HepG2 (cell line): ENCODE results near the gene MACROD2. TPM values are rescaled to one million over a fixed set of nuclear protein-coding genes. Genes with fewer than 3 reads are reported as not detected.
A peak's percentile ranks its signal among the peaks of the same experiment; 100 is the strongest.

ENCODE experiments used
- ARHGAP35 ChIP-seq: sonication (generic); formaldehyde crosslinking; IDR thresholded peaks from 2 replicates; pipeline ENCODE4 v1.9.0; 2022; ENCODE audit warnings: mild to moderate bottlenecking, inconsistent platforms, moderate library complexity, missing genetic modification reagents, borderline replicate concordance
- HOXA7 ChIP-seq: sonication (generic); formaldehyde crosslinking; IDR thresholded peaks from 2 replicates; pipeline ENCODE4 v1.8.1; 2022; ENCODE audit warnings: mild to moderate bottlenecking, missing genetic modification reagents, moderate library complexity
- MEIS2 ChIP-seq: sonication (generic); formaldehyde crosslinking; IDR thresholded peaks from 2 replicates; pipeline ENCODE4 v1.9.0; 2021; ENCODE audit warnings: mild to moderate bottlenecking, missing genetic modification reagents
- NCOR1 ChIP-seq: fragments of 200-600 bp; sonication (generic); IDR thresholded peaks from 2 replicates; pipeline ENCODE4 v1.7.0; 2017; ENCODE audit warnings: antibody characterized with exemption, low read length, borderline replicate concordance
- ZC3H13 ChIP-seq: sonication (generic); formaldehyde crosslinking; IDR thresholded peaks from 2 replicates; pipeline ENCODE4 v1.8.1; 2023; ENCODE audit warnings: mild to moderate bottlenecking, missing genetic modification reagents, moderate library complexity
- ZKSCAN8 ChIP-seq: IDR thresholded peaks from 2 replicates; pipeline ENCODE4 v1.6.1; 2016; ENCODE audit warnings: borderline replicate concordance, missing genetic modification reagents, missing compliant biosample characterization
- ZNF468 ChIP-seq: sonication (generic); formaldehyde crosslinking; IDR thresholded peaks from 2 replicates; pipeline ENCODE4 v1.8.0; 2022; ENCODE audit warnings: mild to moderate bottlenecking, moderate library complexity, missing genetic modification reagents
- ZNF547 ChIP-seq: sonication (generic); formaldehyde crosslinking; IDR thresholded peaks from 2 replicates; pipeline ENCODE4 v1.5.1; 2020; ENCODE audit warnings: mild to moderate bottlenecking, missing genetic modification reagents
- polyA plus RNA-seq, 8 experiments: library from polyadenylated mRNA; depleted of rRNA in 3 of 8; stranded (reverse) in 7 of 8; unstranded in 1 of 8; fragments of >200 nt; fragmentation: Illumina TruSeq in 4 of 8; extraction: Trizol in 4 of 8; gene quantifications; 2 replicates each; pipeline versions ENCODE4 v1.2.1 to v1.2.3, GENCODE V29; 2011 to 2016; ENCODE audit warnings: low read depth in 4 of 8, missing spikeins in 1 of 8, mixed read lengths in 1 of 8; ENCODE audit not compliant: insufficient read depth in 1 of 8
- total RNA-seq, 5 experiments: library from RNA; depleted of rRNA; stranded (reverse); fragments of >200 nt; fragmentation: Illumina TruSeq; extraction: Trizol; gene quantifications; 2 replicates each; pipeline ENCODE4 v1.2.3, GENCODE V29; 2016; ENCODE audit warnings: low read depth in 1 of 5
- TF ChIP-seq, protein P1 (sequence below): sonication (generic); formaldehyde crosslinking; IDR thresholded peaks from 2 replicates; pipeline ENCODE4; 2020; ENCODE audit warnings: missing genetic modification reagents, mild to moderate bottlenecking, borderline replicate concordance
- TF ChIP-seq, protein P2 (sequence below): sonication (generic); formaldehyde crosslinking; IDR thresholded peaks from 2 replicates; pipeline ENCODE4 v1.8.0; 2022; ENCODE audit warnings: missing genetic modification reagents, mild to moderate bottlenecking, inconsistent platforms, borderline replicate concordance
- TF ChIP-seq, protein P3 (sequence below): sonication (generic); formaldehyde crosslinking; IDR thresholded peaks from 2 replicates; pipeline ENCODE4 v1.4.0; 2020; ENCODE audit warnings: missing genetic modification reagents
- TF ChIP-seq, protein P4 (sequence below): IDR thresholded peaks from 2 replicates; pipeline ENCODE4 v1.6.1; 2012; ENCODE audit warnings: low read depth, low read length, improper control_type of control experiment
- TF ChIP-seq, protein P5 (sequence below): sonication (generic); formaldehyde crosslinking; IDR thresholded peaks from 2 replicates; pipeline ENCODE4 v1.8.1; 2022; ENCODE audit warnings: low read depth, mild to moderate bottlenecking, missing genetic modification reagents
- TF ChIP-seq, protein P6 (sequence below): sonication (generic); formaldehyde crosslinking; IDR thresholded peaks from 2 replicates; pipeline ENCODE4 v1.8.1; 2023; ENCODE audit warnings: missing genetic modification reagents, inconsistent platforms, borderline replicate concordance

The MACROD2 gene
- total and polyA plus RNA-seq, 2 of the 13 experiments (the other 11 are each of a cell fraction or from before 2014, with no cell fraction given): 0.13 to 0.51 TPM

DNA sequence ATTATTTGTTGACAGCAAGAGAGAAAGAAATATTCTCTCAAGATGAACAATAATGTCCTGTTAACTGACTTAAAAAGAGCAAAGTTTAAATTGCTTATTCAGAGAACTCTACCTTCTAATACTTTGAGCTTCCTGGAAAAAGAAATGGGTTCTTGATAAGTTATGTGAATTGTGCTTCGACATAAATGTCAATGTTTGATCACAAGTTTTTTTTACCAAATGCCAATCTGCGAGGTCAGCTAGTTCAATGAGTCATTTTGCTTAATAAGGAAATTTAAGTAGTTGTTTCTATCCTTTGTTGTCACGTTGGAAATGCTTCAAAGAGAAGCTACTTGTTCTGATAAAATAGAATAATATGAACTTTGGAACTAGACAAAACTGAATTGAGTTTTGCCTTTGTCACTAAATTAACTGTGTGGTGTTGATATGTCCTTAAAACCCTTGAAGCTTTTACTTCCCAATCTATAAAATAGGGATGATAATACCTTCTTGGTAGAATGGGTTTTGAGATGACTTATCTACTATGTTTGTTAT, 984.2 kb downstream of the MACROD2 start (continued):
- TF ChIP-seq, protein P1, sequence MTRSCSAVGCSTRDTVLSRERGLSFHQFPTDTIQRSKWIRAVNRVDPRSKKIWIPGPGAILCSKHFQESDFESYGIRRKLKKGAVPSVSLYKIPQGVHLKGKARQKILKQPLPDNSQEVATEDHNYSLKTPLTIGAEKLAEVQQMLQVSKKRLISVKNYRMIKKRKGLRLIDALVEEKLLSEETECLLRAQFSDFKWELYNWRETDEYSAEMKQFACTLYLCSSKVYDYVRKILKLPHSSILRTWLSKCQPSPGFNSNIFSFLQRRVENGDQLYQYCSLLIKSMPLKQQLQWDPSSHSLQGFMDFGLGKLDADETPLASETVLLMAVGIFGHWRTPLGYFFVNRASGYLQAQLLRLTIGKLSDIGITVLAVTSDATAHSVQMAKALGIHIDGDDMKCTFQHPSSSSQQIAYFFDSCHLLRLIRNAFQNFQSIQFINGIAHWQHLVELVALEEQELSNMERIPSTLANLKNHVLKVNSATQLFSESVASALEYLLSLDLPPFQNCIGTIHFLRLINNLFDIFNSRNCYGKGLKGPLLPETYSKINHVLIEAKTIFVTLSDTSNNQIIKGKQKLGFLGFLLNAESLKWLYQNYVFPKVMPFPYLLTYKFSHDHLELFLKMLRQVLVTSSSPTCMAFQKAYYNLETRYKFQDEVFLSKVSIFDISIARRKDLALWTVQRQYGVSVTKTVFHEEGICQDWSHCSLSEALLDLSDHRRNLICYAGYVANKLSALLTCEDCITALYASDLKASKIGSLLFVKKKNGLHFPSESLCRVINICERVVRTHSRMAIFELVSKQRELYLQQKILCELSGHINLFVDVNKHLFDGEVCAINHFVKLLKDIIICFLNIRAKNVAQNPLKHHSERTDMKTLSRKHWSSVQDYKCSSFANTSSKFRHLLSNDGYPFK (CRISPR knock-in tag): no peak
- TF ChIP-seq HOXA7 (CRISPR knock-in tag): no peak
- TF ChIP-seq, protein P2, sequence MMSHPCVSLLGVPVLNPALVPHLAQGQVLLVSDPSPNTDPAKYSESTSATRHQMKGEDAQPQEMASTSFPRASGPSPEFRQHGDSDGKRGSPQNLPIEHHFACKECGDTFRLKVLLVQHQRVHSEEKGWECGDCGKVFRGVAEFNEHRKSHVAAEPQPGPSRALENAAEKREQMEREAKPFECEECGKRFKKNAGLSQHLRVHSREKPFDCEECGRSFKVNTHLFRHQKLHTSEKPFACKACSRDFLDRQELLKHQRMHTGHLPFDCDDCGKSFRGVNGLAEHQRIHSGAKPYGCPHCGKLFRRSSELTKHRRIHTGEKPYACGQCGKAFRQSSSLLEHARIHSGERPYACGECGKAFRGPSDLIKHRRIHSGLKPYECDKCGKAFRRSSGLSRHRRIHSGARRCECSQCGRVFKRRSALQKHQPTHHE (CRISPR knock-in tag): no peak
- TF ChIP-seq MEIS2 (CRISPR knock-in tag): peak; percentile 49; the same call in 1 of the 2 replicates
- TF ChIP-seq, protein P3, sequence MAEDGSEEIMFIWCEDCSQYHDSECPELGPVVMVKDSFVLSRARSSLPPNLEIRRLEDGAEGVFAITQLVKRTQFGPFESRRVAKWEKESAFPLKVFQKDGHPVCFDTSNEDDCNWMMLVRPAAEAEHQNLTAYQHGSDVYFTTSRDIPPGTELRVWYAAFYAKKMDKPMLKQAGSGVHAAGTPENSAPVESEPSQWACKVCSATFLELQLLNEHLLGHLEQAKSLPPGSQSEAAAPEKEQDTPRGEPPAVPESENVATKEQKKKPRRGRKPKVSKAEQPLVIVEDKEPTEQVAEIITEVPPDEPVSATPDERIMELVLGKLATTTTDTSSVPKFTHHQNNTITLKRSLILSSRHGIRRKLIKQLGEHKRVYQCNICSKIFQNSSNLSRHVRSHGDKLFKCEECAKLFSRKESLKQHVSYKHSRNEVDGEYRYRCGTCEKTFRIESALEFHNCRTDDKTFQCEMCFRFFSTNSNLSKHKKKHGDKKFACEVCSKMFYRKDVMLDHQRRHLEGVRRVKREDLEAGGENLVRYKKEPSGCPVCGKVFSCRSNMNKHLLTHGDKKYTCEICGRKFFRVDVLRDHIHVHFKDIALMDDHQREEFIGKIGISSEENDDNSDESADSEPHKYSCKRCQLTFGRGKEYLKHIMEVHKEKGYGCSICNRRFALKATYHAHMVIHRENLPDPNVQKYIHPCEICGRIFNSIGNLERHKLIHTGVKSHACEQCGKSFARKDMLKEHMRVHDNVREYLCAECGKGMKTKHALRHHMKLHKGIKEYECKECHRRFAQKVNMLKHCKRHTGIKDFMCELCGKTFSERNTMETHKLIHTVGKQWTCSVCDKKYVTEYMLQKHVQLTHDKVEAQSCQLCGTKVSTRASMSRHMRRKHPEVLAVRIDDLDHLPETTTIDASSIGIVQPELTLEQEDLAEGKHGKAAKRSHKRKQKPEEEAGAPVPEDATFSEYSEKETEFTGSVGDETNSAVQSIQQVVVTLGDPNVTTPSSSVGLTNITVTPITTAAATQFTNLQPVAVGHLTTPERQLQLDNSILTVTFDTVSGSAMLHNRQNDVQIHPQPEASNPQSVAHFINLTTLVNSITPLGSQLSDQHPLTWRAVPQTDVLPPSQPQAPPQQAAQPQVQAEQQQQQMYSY: no peak
- no peak for TF ChIP-seq ZNF547 (CRISPR knock-in tag)
- TF ChIP-seq, protein P4, sequence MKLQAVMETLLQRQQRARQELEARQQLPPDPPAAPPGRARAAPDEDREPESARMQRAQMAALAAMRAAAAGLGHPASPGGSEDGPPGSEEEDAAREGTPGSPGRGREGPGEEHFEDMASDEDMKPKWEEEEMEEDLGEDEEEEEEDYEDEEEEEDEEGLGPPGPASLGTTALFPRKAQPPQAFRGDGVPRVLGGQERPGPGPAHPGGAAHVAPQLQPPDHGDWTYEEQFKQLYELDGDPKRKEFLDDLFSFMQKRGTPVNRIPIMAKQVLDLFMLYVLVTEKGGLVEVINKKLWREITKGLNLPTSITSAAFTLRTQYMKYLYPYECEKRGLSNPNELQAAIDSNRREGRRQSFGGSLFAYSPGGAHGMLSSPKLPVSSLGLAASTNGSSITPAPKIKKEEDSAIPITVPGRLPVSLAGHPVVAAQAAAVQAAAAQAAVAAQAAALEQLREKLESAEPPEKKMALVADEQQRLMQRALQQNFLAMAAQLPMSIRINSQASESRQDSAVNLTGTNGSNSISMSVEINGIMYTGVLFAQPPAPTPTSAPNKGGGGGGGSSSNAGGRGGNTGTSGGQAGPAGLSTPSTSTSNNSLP: peak; percentile 99
- peak; percentile 96; the same call in 1 of the 2 replicates for TF ChIP-seq NCOR1
- TF ChIP-seq ZNF468: no peak
- TF ChIP-seq, protein P5, sequence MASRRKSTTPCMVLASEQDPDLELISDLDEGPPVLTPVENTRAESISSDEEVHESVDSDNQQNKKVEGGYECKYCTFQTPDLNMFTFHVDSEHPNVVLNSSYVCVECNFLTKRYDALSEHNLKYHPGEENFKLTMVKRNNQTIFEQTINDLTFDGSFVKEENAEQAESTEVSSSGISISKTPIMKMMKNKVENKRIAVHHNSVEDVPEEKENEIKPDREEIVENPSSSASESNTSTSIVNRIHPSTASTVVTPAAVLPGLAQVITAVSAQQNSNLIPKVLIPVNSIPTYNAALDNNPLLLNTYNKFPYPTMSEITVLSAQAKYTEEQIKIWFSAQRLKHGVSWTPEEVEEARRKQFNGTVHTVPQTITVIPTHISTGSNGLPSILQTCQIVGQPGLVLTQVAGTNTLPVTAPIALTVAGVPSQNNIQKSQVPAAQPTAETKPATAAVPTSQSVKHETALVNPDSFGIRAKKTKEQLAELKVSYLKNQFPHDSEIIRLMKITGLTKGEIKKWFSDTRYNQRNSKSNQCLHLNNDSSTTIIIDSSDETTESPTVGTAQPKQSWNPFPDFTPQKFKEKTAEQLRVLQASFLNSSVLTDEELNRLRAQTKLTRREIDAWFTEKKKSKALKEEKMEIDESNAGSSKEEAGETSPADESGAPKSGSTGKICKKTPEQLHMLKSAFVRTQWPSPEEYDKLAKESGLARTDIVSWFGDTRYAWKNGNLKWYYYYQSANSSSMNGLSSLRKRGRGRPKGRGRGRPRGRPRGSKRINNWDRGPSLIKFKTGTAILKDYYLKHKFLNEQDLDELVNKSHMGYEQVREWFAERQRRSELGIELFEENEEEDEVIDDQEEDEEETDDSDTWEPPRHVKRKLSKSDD (CRISPR knock-in tag): no peak
- no peak for TF ChIP-seq ZC3H13 (CRISPR knock-in tag)
- TF ChIP-seq, protein P6, sequence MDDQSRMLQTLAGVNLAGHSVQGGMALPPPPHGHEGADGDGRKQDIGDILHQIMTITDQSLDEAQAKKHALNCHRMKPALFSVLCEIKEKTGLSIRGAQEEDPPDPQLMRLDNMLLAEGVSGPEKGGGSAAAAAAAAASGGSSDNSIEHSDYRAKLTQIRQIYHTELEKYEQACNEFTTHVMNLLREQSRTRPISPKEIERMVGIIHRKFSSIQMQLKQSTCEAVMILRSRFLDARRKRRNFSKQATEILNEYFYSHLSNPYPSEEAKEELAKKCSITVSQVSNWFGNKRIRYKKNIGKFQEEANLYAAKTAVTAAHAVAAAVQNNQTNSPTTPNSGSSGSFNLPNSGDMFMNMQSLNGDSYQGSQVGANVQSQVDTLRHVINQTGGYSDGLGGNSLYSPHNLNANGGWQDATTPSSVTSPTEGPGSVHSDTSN (CRISPR knock-in tag): no peak
- TF ChIP-seq ARHGAP35 (CRISPR knock-in tag): no peak
- peak; percentile 84; the same call in 1 of the 2 replicates for TF ChIP-seq ZKSCAN8
